CD14-positive monocyte (primary cell): Measurements from ENCODE around the gene AASDH. TPM values are rescaled to one million over a fixed set of nuclear protein-coding genes. Genes with fewer than 3 reads are reported as not detected.

Source experiments
- DNase-seq, 3 donors: peaks; one replicate each; pipeline ENCODE4 v3.0.0-alpha.2; 2011 to 2022
- H2AFZ ChIP-seq: 2 replicates; pipeline ENCODE4 v1.6.0; 2012; ENCODE audit warnings: mild to moderate bottlenecking, low read depth, low read length, inconsistent platforms; ENCODE audit not compliant: insufficient read depth, poor library complexity, severe bottlenecking
- H3K27ac ChIP-seq, 2 donors: 1 replicate in 1 of 2; 2 replicates in 1 of 2; pipeline ENCODE4 v1.5.1; 2012 to 2013; ENCODE audit warnings: low read length in 2 of 2, control low read depth in 1 of 2, inconsistent platforms in 1 of 2, low read depth in 1 of 2, mild to moderate bottlenecking in 1 of 2
- H3K27me3 ChIP-seq, 2 donors: one replicate each; pipeline versions ENCODE4 v1.6.0 to v1.6.1; 2011 to 2013; ENCODE audit warnings: low read length in 2 of 2; ENCODE audit not compliant: control insufficient read depth in 2 of 2, insufficient read depth in 2 of 2
- H3K36me3 ChIP-seq, 2 donors: replicated peaks in 1 of 2; 1 replicate in 1 of 2; 2 replicates in 1 of 2; pipeline versions ENCODE4 v1.5.1 to v1.6.1; 2012 to 2013; ENCODE audit warnings: low read length in 2 of 2, control low read depth in 1 of 2, inconsistent platforms in 1 of 2, mild to moderate bottlenecking in 1 of 2; ENCODE audit not compliant: insufficient read depth in 2 of 2, control insufficient read depth in 1 of 2
- H3K4me1 ChIP-seq, 2 donors: 1 replicate in 1 of 2; 2 replicates in 1 of 2; pipeline versions ENCODE4 v1.5.1 to v1.6.1; 2012 to 2013; ENCODE audit warnings: low read length in 2 of 2, control low read depth in 1 of 2, inconsistent platforms in 1 of 2, mild to moderate bottlenecking in 1 of 2, moderate library complexity in 1 of 2; ENCODE audit not compliant: insufficient read depth in 2 of 2, control insufficient read depth in 1 of 2
- H3K4me2 ChIP-seq: replicated peaks from 2 replicates; pipeline ENCODE3; 2012; ENCODE audit warnings: low read length, moderate library complexity, mild to moderate bottlenecking; ENCODE audit not compliant: poor library complexity, severe bottlenecking; ENCODE audit errors: extremely low read depth
- H3K4me3 ChIP-seq, 3 experiments: fragments of 200-600 bp in 1 of 3; sonication (generic) in 1 of 3; replicated peaks in 1 of 3; 1 replicate in 2 of 3; 2 replicates in 1 of 3; pipeline ENCODE4 v1.5.1; 2011 to 2013; ENCODE audit warnings: low read length in 3 of 3, mild to moderate bottlenecking in 3 of 3, control low read depth in 2 of 3, low read depth in 2 of 3, inconsistent platforms in 1 of 3, moderate library complexity in 1 of 3
- H3K79me2 ChIP-seq: 2 replicates; pipeline ENCODE4 v1.6.0; 2012; ENCODE audit warnings: mild to moderate bottlenecking, control low read depth, inconsistent platforms, low read length, moderate library complexity; ENCODE audit not compliant: insufficient read depth
- H3K9ac ChIP-seq: 2 replicates; pipeline ENCODE4 v1.6.0; 2017; ENCODE audit warnings: low read length, mild to moderate bottlenecking; ENCODE audit not compliant: insufficient read depth, poor library complexity, severe bottlenecking
- H3K9me3 ChIP-seq, 2 donors: replicated peaks in 1 of 2; 1 replicate in 1 of 2; 2 replicates in 1 of 2; pipeline versions ENCODE4 v1.5.1 to v1.6.1; 2012 to 2013; ENCODE audit warnings: low read length in 2 of 2, control low read depth in 1 of 2; ENCODE audit not compliant: control insufficient read depth in 1 of 2, insufficient read depth in 1 of 2
- H4K20me1 ChIP-seq: 2 replicates; pipeline ENCODE4 v1.6.0; 2012; ENCODE audit warnings: mild to moderate bottlenecking, low read length, control low read depth, moderate library complexity; ENCODE audit not compliant: insufficient read depth
- H3K27ac Mint-ChIP-seq, 7 donors: one replicate each; pipeline ENCODE4 v1.8.0; 2020; ENCODE audit warnings: mild to moderate bottlenecking in 7 of 7, mixed read lengths in 7 of 7, moderate library complexity in 6 of 7, inconsistent platforms in 2 of 7
- H3K27me3 Mint-ChIP-seq, 3 donors: one replicate each; pipeline ENCODE4 v1.8.0; 2021 to 2022; ENCODE audit warnings: low read depth in 3 of 3, mild to moderate bottlenecking in 3 of 3, mixed read lengths in 3 of 3, moderate library complexity in 3 of 3, inconsistent platforms in 1 of 3
- H3K36me3 Mint-ChIP-seq, 2 donors: one replicate each; pipeline ENCODE4 v1.8.0; 2020; ENCODE audit warnings: mixed read lengths in 2 of 2, inconsistent platforms in 1 of 2, mild to moderate bottlenecking in 1 of 2
- H3K4me1 Mint-ChIP-seq: one replicate; pipeline ENCODE4 v1.8.0; 2020; ENCODE audit warnings: mild to moderate bottlenecking, mixed read lengths
- H3K4me3 Mint-ChIP-seq, 2 donors: one replicate each; pipeline ENCODE4 v1.8.0; 2020; ENCODE audit warnings: mild to moderate bottlenecking in 2 of 2, mixed read lengths in 2 of 2, moderate library complexity in 1 of 2
- H3K9me3 Mint-ChIP-seq, 7 donors: one replicate each; pipeline ENCODE4 v1.8.0; 2020 to 2022; ENCODE audit warnings: mixed read lengths in 7 of 7, mild to moderate bottlenecking in 6 of 7, moderate library complexity in 6 of 7, inconsistent platforms in 2 of 7
- WGBS: methylation state at CpG from one replicate; pipeline ENCODE4 v1.1.5; 2013; ENCODE audit warnings: missing lambda C conversion rate; ENCODE audit not compliant: insufficient coverage; 5-methylcytosine and 5-hydroxymethylcytosine counted together
- intact Hi-C, 2 donors: fragments of 100-400 bp; cut with micrococcal nuclease; formaldehyde crosslinking; loops; one replicate each; pipeline versions ENCODE4 v1.15.0 to v1.15.1; 2023
- polyA plus RNA-seq, 3 donors: library from polyadenylated mRNA; depleted of rRNA in 1 of 3; unstranded in 2 of 3; stranded (reverse) in 1 of 3; fragments of 300-500 nt in 2 of 3; fragments of >200 nt in 1 of 3; fragmentation: Illumina TruSeq in 2 of 3; gene quantifications; 1 replicate in 2 of 3; 2 replicates in 1 of 3; pipeline ENCODE4 v1.2.3, GENCODE V29; 2012 to 2021
- TF ChIP-seq, protein P1 (sequence below): fragments of 200-600 bp; IDR thresholded peaks from one replicate; pipeline ENCODE4 v1.8.0; 2022; ENCODE audit warnings: antibody characterized with exemption, mild to moderate bottlenecking

AASDH gene
- polyA plus RNA-seq, 3 donors, result 5.9 to 6.9 (median 6.2) TPM

DNA sequence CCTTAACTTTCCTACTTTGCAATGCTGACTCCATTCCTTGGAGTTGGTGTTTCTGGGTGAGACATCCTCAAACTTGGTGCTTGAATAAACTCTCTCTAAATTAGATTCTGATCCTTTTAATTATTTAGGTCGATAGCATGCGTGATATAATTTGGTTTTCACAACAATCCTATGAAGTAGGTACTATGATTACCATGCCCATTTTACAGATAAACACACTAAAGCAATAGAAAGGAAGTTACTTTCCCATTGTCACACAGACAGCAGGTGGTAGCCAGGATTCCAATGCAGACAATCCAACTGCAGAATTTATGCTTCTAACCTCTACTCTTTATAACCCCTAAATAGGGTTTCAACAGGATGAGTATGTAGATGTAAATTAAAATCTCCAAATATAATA lies 21.7 kb upstream of the AASDH start:
- TF ChIP-seq, protein P1, sequence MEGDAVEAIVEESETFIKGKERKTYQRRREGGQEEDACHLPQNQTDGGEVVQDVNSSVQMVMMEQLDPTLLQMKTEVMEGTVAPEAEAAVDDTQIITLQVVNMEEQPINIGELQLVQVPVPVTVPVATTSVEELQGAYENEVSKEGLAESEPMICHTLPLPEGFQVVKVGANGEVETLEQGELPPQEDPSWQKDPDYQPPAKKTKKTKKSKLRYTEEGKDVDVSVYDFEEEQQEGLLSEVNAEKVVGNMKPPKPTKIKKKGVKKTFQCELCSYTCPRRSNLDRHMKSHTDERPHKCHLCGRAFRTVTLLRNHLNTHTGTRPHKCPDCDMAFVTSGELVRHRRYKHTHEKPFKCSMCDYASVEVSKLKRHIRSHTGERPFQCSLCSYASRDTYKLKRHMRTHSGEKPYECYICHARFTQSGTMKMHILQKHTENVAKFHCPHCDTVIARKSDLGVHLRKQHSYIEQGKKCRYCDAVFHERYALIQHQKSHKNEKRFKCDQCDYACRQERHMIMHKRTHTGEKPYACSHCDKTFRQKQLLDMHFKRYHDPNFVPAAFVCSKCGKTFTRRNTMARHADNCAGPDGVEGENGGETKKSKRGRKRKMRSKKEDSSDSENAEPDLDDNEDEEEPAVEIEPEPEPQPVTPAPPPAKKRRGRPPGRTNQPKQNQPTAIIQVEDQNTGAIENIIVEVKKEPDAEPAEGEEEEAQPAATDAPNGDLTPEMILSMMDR, result no peak
- Histone ChIP-seq H3K79me2 (peaks cover 2% of the 10 kb centered on the region), H3K4me3 (no peak overlapping the region), H3K27ac (no peak overlapping the region), H3K27me3 (no peaks in the 10 kb centered on the region), H3K9ac (no peak overlapping the region), H4K20me1 (no peaks in the 10 kb centered on the region), H3K4me1 (no peaks in the 10 kb centered on the region), H2AFZ (no peak overlapping the region), H3K36me3 (peaks cover 3 to 13% of the 10 kb centered on the region in 2 donors), H3K4me2 (no peak overlapping the region), H3K9me3 (no peaks in the 10 kb centered on the region)
- Mint-ChIP-seq H3K4me1 (peaks cover 2% of the 10 kb centered on the region), H3K36me3 (peaks cover 13 to 19% of the 10 kb centered on the region in 2 donors), H3K27ac (peak overlapping the region in 1 of 7 donors; percentile 61), H3K4me3 (no peak overlapping the region), H3K27me3 (no peaks in the 10 kb centered on the region), H3K9me3 (no peaks in the 10 kb centered on the region)
- intact Hi-C loops, result no loop called here
- DNase-seq, result no peak
- no CpG with 5 or more reads among the region's 2 CpGs for WGBS

- WGBS, result 100% methylated on average over 3 of the region's 4 CpGs
- H2AFZ ChIP-seq, result no peak overlapping the region
- H3K9ac ChIP-seq, result no peak overlapping the region
- H3K36me3 ChIP-seq, result peaks cover 7 to 16% of the 10 kb centered on the region in 2 donors
- H3K4me1 ChIP-seq, result no peaks in the 10 kb centered on the region
- Mint-ChIP-seq H3K4me1 (peaks cover 2% of the 10 kb centered on the region), H3K27me3 (no peaks in the 10 kb centered on the region), H3K27ac (no peak overlapping the region), H3K36me3 (peaks cover 19 to 20% of the 10 kb centered on the region in 2 donors), H3K9me3 (no peaks in the 10 kb centered on the region), H3K4me3 (no peak overlapping the region)
- H3K27me3 ChIP-seq, result no peaks in the 10 kb centered on the region
- H3K4me2 ChIP-seq, result no peak overlapping the region
- no peak for DNase-seq
- TF ChIP-seq, protein P1, result no peak
- no peaks in the 10 kb centered on the region for H4K20me1 ChIP-seq
- H3K27ac ChIP-seq, result no peak overlapping the region
- H3K4me3 ChIP-seq, result no peak overlapping the region
- H3K9me3 ChIP-seq, result no peaks in the 10 kb centered on the region
- intact Hi-C loops, result no loop called here
- no peaks in the 10 kb centered on the region for H3K79me2 ChIP-seq
Observed at GRCh38 chr4:56406151-56406550, 18.9 kb upstream of the AASDH start.
